CD4-positive, CD25-positive, alpha-beta regulatory T cell (primary cell): Measurements from ENCODE around the gene SHROOM3. TPM values are rescaled to one million over a fixed set of nuclear protein-coding genes. Genes with fewer than 3 reads are reported as not detected.

Experiments used
- ATAC-seq, 2 donors: fragments of 150-1000 bp; cut with Tn5 transposase; one replicate each; pipeline ENCODE4 v1.10.0; 2021; ENCODE audit warnings: low read depth in 2 of 2, moderate number of reproducible peaks in 2 of 2, moderate library complexity in 1 of 2
- DNase-seq, 3 donors: peaks; one replicate each; pipeline versions ENCODE4 v3.0.0 to v3.0.0-alpha.2; 2012 to 2022; ENCODE audit warnings: mixed read lengths in 1 of 3
- H3K27ac ChIP-seq: one replicate; pipeline ENCODE4 v1.7.0; 2013; ENCODE audit warnings: mild to moderate bottlenecking, low read length; ENCODE audit not compliant: insufficient read depth, poor library complexity, severe bottlenecking
- H3K27me3 ChIP-seq: one replicate; pipeline ENCODE4 v1.7.0; 2013; ENCODE audit warnings: low read length; ENCODE audit not compliant: control insufficient read depth, insufficient read depth
- H3K36me3 ChIP-seq: one replicate; pipeline ENCODE4 v1.7.0; 2013; ENCODE audit warnings: mild to moderate bottlenecking, low read length, moderate library complexity; ENCODE audit not compliant: control insufficient read depth, insufficient read depth
- H3K4me1 ChIP-seq: 2 replicates; pipeline ENCODE4 v1.7.0; 2013; ENCODE audit warnings: mild to moderate bottlenecking, low read length; ENCODE audit not compliant: insufficient read depth, control insufficient read depth, poor library complexity, severe bottlenecking
- H3K4me3 ChIP-seq: one replicate; pipeline ENCODE4 v1.7.0; 2013; ENCODE audit warnings: low read depth, mild to moderate bottlenecking, low read length, moderate library complexity
- H3K9me3 ChIP-seq, 2 experiments: 1 replicate in 1 of 2; 2 replicates in 1 of 2; pipeline ENCODE4 v1.7.0; 2013; ENCODE audit warnings: low read length in 2 of 2, mild to moderate bottlenecking in 1 of 2, moderate library complexity in 1 of 2; ENCODE audit not compliant: control insufficient read depth in 2 of 2
- H3K27ac Mint-ChIP-seq, 3 donors: one replicate each; pipeline ENCODE4 v1.8.0; 2020 to 2022; ENCODE audit warnings: mild to moderate bottlenecking in 3 of 3, mixed read lengths in 3 of 3, moderate library complexity in 2 of 3
- H3K27me3 Mint-ChIP-seq: one replicate; pipeline ENCODE4 v1.8.0; 2022; ENCODE audit warnings: mild to moderate bottlenecking, mixed read lengths
- H3K36me3 Mint-ChIP-seq: one replicate; pipeline ENCODE4 v1.8.0; 2020; ENCODE audit warnings: mixed read lengths
- H3K4me1 Mint-ChIP-seq, 4 donors: one replicate each; pipeline ENCODE4 v1.8.0; 2020 to 2022; ENCODE audit warnings: mixed read lengths in 4 of 4, mild to moderate bottlenecking in 1 of 4
- H3K4me3 Mint-ChIP-seq, 4 donors: one replicate each; pipeline ENCODE4 v1.8.0; 2020 to 2022; ENCODE audit warnings: mild to moderate bottlenecking in 4 of 4, mixed read lengths in 4 of 4, moderate library complexity in 3 of 4
- H3K9me3 Mint-ChIP-seq, 7 donors: one replicate each; pipeline ENCODE4 v1.8.0; 2020 to 2022; ENCODE audit warnings: mixed read lengths in 7 of 7, mild to moderate bottlenecking in 3 of 7, moderate library complexity in 2 of 7
- polyA plus RNA-seq, 4 donors: library from polyadenylated mRNA; unstranded; fragments of 300-500 nt; fragmentation: Illumina TruSeq; gene quantifications; one replicate each; pipeline ENCODE4 v1.2.3, GENCODE V29; 2021
- total RNA-seq: library from RNA; stranded (reverse); gene quantifications from one replicate; pipeline ENCODE4 v1.2.3, GENCODE V29; 2022

The SHROOM3 gene
- total and polyA plus RNA-seq, 5 donors from 2014 or later: not detected

- no peaks in the 10 kb centered on the region for H3K36me3 Mint-ChIP-seq
- no peak for DNase-seq
- Histone ChIP-seq H3K27ac (no peak overlapping the region), H3K9me3 (no peaks in the 10 kb centered on the region), H3K36me3 (no peaks in the 10 kb centered on the region), H3K27me3 (no peaks in the 10 kb centered on the region), H3K4me3 (no peak overlapping the region), H3K4me1 (no peaks in the 10 kb centered on the region)
- no peaks in the 10 kb centered on the region for H3K4me1 Mint-ChIP-seq
- no peaks in the 10 kb centered on the region for H3K9me3 Mint-ChIP-seq
- no peak overlapping the region for H3K4me3 Mint-ChIP-seq
- H3K27me3 Mint-ChIP-seq: no peaks in the 10 kb centered on the region
- ATAC-seq: no peak
- no peak overlapping the region for H3K27ac Mint-ChIP-seq
These were observed 67.9 kb downstream of the SHROOM3 start for GRCh38 chr4:76502886-76503285.

- Mint-ChIP-seq H3K4me1 (no peaks in the 10 kb centered on the region), H3K27ac (no peak overlapping the region), H3K36me3 (no peaks in the 10 kb centered on the region), H3K4me3 (no peak overlapping the region), H3K9me3 (no peaks in the 10 kb centered on the region), H3K27me3 (peaks cover 8% of the 10 kb centered on the region)
- H3K4me3 ChIP-seq: no peak overlapping the region
- no peaks in the 10 kb centered on the region for H3K27me3 ChIP-seq
- H3K27ac ChIP-seq: no peak overlapping the region
- no peaks in the 10 kb centered on the region for H3K9me3 ChIP-seq
- DNase-seq (peak in 2 of 3 donors; percentile 20 to 49), ATAC-seq (no peak)
- H3K4me1 ChIP-seq: no peaks in the 10 kb centered on the region
- no peaks in the 10 kb centered on the region for H3K36me3 ChIP-seq
These were observed 69.8 kb downstream of the SHROOM3 start for GRCh38 chr4:76504613-76505465.

- H3K9me3 Mint-ChIP-seq: peaks cover 0 to 5% (median 0%) of the 10 kb centered on the region in 7 donors
- no peak overlapping the region for H3K4me3 Mint-ChIP-seq
- no peak for ATAC-seq
- Histone ChIP-seq H3K27me3 (no peaks in the 10 kb centered on the region), H3K27ac (no peak overlapping the region), H3K4me1 (no peaks in the 10 kb centered on the region), H3K9me3 (no peaks in the 10 kb centered on the region), H3K36me3 (no peaks in the 10 kb centered on the region), H3K4me3 (no peak overlapping the region)
- H3K27me3 Mint-ChIP-seq: peaks cover 12% of the 10 kb centered on the region
- H3K27ac Mint-ChIP-seq: no peak overlapping the region
- H3K4me1 Mint-ChIP-seq: no peaks in the 10 kb centered on the region
- no peaks in the 10 kb centered on the region for H3K36me3 Mint-ChIP-seq
- DNase-seq: no peak
These were observed 76.9 kb downstream of the SHROOM3 start for GRCh38 chr4:76511947-76512346.

DNA sequence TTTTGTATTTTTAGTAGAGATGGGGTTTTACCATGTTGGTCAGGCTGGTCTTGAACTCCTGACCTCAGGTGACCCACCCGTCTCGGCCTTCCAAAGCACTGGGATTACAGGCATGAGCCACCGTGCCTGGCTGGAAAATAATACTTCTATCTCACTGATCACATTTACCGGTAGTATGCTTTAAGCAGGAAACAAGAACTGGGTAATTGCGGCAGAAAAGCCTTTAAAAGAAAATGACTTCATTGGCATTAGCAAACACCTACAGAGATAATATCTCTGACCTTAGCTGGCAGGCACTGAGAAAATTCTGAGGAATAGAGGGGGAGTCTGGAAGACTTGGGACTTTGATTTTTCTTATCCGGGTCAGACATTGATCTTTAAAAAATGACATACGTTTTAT is 78.5 kb downstream of the SHROOM3 start:
- no peaks in the 10 kb centered on the region for H3K9me3 ChIP-seq
- H3K4me1 ChIP-seq: no peaks in the 10 kb centered on the region
- H3K27ac Mint-ChIP-seq: no peak overlapping the region
- no peaks in the 10 kb centered on the region for H3K27me3 ChIP-seq
- H3K4me3 Mint-ChIP-seq: no peak overlapping the region
- no peak overlapping the region for H3K4me3 ChIP-seq
- H3K27me3 Mint-ChIP-seq: peaks cover 8% of the 10 kb centered on the region
- DNase-seq (no peak), ATAC-seq (no peak)
- no peaks in the 10 kb centered on the region for H3K36me3 Mint-ChIP-seq
- no peak overlapping the region for H3K27ac ChIP-seq
- H3K9me3 Mint-ChIP-seq: peaks cover 0 to 5% (median 0%) of the 10 kb centered on the region in 7 donors
- H3K4me1 Mint-ChIP-seq: no peaks in the 10 kb centered on the region
- H3K36me3 ChIP-seq: no peaks in the 10 kb centered on the region

- no peak overlapping the region for H3K4me3 ChIP-seq
- DNase-seq (no peak), ATAC-seq (no peak)
- no peaks in the 10 kb centered on the region for H3K36me3 ChIP-seq
- Mint-ChIP-seq H3K27me3 (peaks cover 4% of the 10 kb centered on the region), H3K9me3 (peaks cover 0 to 5% (median 0%) of the 10 kb centered on the region in 7 donors), H3K4me3 (no peak overlapping the region), H3K27ac (no peak overlapping the region), H3K4me1 (no peaks in the 10 kb centered on the region), H3K36me3 (no peaks in the 10 kb centered on the region)
- H3K9me3 ChIP-seq: no peaks in the 10 kb centered on the region
- no peaks in the 10 kb centered on the region for H3K27me3 ChIP-seq
- H3K4me1 ChIP-seq: no peaks in the 10 kb centered on the region
- H3K27ac ChIP-seq: no peak overlapping the region
These were observed 79.1 kb downstream of the SHROOM3 start for GRCh38 chr4:76514087-76514486.

DNA sequence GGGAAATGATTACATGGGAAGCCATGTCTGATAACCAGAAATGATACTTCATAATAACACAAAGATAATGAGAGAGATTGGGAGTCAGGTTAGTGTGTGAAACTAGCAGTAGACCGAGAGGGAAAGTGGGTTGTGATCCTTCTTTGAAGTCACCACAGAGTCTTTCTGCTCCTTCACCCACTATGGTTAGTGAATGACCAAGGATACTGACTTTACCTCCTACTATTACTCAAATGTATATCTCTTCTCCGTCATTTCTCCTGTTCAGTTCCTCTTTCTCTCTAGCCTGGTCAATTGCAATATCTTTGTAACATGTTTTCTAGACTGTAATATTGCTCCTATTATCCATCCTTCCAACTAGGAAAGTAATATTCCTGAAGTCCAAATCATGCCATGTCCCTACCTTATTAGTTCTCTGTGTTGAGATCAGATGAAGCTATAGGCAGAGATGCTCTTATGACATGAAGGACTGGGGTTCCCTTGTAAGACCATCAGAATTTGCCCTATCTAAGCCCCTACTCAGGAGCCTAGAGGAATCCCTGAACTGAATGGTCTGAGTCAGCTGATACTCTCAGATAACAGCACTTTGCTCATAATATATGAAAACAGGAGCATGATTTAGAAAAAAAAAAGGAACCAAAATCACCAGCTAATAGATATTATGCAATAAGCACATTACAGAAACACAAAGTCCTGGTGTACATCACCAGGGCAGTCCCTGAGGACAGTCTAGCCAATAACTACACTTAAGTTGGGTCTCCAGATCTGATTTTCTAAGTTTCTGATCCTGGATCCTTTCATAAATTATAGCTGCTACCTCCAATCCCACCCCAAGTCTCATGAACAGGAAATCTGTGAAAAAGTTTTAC is 81.2 kb downstream of the SHROOM3 start:
- Histone ChIP-seq H3K4me3 (no peak overlapping the region), H3K27me3 (no peaks in the 10 kb centered on the region), H3K9me3 (no peaks in the 10 kb centered on the region), H3K4me1 (no peaks in the 10 kb centered on the region), H3K36me3 (no peaks in the 10 kb centered on the region), H3K27ac (no peak overlapping the region)
- no peak for ATAC-seq
- Mint-ChIP-seq H3K9me3 (peaks cover 0 to 5% (median 0%) of the 10 kb centered on the region in 7 donors), H3K4me1 (no peaks in the 10 kb centered on the region), H3K27me3 (peaks cover 4% of the 10 kb centered on the region), H3K27ac (no peak overlapping the region), H3K4me3 (no peak overlapping the region), H3K36me3 (no peaks in the 10 kb centered on the region)
- no peak for DNase-seq

DNA sequence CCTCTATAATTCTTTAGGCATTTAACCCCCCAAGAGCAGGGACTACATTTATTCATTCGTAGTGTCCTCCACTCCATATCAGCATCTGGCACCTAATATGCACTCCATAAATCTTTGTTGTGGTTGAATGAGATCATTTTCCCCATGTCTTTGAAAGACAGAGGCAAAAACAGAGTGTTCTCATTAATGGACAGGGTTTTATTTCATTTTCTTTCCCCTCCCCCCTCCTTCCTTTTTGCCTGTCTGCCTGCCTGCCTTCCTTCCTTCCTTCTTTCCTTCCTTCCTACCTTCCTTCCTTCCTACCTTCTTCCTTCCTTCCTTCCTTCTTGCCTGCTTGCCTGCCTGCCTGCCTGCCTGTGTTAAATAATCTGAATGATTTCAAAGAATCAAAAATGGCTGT is 83.2 kb downstream of the SHROOM3 start:
- H3K4me3 ChIP-seq: no peak overlapping the region
- Mint-ChIP-seq H3K36me3 (no peaks in the 10 kb centered on the region), H3K27ac (no peak overlapping the region), H3K27me3 (peaks cover 4% of the 10 kb centered on the region), H3K4me3 (no peak overlapping the region), H3K9me3 (peaks cover 0 to 1% (median 0%) of the 10 kb centered on the region in 7 donors), H3K4me1 (no peaks in the 10 kb centered on the region)
- no peaks in the 10 kb centered on the region for H3K9me3 ChIP-seq
- DNase-seq: no peak
- no peaks in the 10 kb centered on the region for H3K36me3 ChIP-seq
- ATAC-seq: no peak
- no peak overlapping the region for H3K27ac ChIP-seq
- peaks cover 2% of the 10 kb centered on the region for H3K27me3 ChIP-seq
- H3K4me1 ChIP-seq: no peaks in the 10 kb centered on the region
